ENCODE data around the gene DHDDS. TPM values are rescaled to one million over a fixed set of nuclear protein-coding genes. Genes with fewer than 3 reads are reported as not detected.

The DHDDS gene
- polyA plus RNA-seq, 3 donors, result 21.3 to 27.4 (median 24.0) TPM

DNA sequence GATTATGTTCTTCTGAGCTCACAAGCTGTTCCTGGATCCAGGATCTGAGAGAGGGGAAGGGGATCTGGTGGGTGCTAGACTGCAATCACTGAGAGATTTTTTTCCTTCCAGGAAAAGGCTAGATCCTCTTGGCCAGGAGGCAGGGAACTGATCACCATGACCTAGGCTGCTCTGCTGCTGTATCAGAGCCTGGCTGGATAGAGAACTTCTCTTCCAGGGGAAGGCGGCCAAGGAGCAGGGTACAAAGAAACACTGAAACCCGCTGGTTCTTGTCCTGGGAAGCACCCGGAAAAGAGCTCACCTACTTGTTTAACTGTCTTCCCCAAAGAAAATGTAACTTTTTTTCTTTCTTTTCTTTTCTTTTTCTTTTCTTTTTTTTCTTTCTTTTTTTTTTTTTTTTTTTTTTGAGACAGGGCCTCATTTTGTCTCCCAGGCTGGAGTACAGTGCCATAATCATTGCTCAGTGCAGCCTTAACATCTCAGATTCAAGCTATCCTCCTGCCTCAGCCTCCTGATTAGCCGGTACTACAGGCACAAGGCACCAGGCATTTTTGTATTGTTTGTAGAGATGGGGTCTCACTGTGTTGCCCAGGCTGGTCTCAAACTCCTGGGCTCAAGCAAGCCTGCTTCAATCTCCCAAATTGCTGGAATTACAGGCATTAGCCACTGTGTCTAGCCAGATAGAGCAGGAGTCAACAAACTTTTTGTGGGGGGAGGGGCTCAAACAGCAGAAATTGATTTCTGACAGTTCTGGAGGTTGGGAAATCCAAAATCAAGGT lies 85.1 kb downstream of the DHDDS start:
- no peaks in the 10 kb centered on the region for H3K79me2 ChIP-seq (ENCODE audit: insufficient read depth, low read length)
- no peaks in the 10 kb centered on the region for H3K27me3 ChIP-seq (ENCODE audit: control insufficient read depth in 2 of 2, insufficient read depth in 2 of 2, low read length in 2 of 2)
- Mint-ChIP-seq H3K9me3 (no peaks in the 10 kb centered on the region), H3K27me3 (ENCODE audit: low read depth in 3 of 3) (peaks cover 0 to 4% (median 3%) of the 10 kb centered on the region in 3 donors), H3K36me3 (no peaks in the 10 kb centered on the region), H3K4me1 (peaks cover 13% of the 10 kb centered on the region), H3K4me3 (no peak overlapping the region), H3K27ac (no peak overlapping the region)
- WGBS (ENCODE audit: insufficient coverage), result 100% methylated on average over 3 of the region's 4 CpGs
- H4K20me1 ChIP-seq (ENCODE audit: insufficient read depth, low read length), result no peaks in the 10 kb centered on the region
- H3K27ac ChIP-seq (ENCODE audit: low read depth in 1 of 2, low read length in 2 of 2), result no peak overlapping the region
- no peaks in the 10 kb centered on the region for H3K36me3 ChIP-seq (replicated peaks in 1 of 2; ENCODE audit: control insufficient read depth in 1 of 2, insufficient read depth in 2 of 2, low read length in 2 of 2)
- no peak for DNase-seq
- peaks cover 5 to 8% of the 10 kb centered on the region in 2 donors for H3K4me1 ChIP-seq (ENCODE audit: control insufficient read depth in 1 of 2, insufficient read depth in 2 of 2, low read length in 2 of 2)
- no peak for TF ChIP-seq CTCF (IDR thresholded peaks at IDR 0.05)
- H2AFZ ChIP-seq (ENCODE audit: insufficient read depth, low read depth, low read length, poor library complexity, severe bottlenecking), result no peak overlapping the region
- intact Hi-C loops (cut with micrococcal nuclease), result no loop called here
- no peak overlapping the region for H3K4me2 ChIP-seq (replicated peaks; ENCODE audit: extremely low read depth, low read length, poor library complexity, severe bottlenecking)
- no peak overlapping the region for H3K4me3 ChIP-seq (replicated peaks in 1 of 3; ENCODE audit: low read depth in 2 of 3, low read length in 3 of 3)
- no peak overlapping the region for H3K9ac ChIP-seq (ENCODE audit: insufficient read depth, low read length, poor library complexity, severe bottlenecking)
- no peaks in the 10 kb centered on the region for H3K9me3 ChIP-seq (replicated peaks in 1 of 2; ENCODE audit: control insufficient read depth in 1 of 2, insufficient read depth in 1 of 2, low read length in 2 of 2)

GRCh38 chr1:26517766-26518049 lies 85.6 kb downstream of the DHDDS start:
- 71% methylated on average over 1 of the region's 1 CpG for WGBS (ENCODE audit: insufficient coverage)
- peaks cover 5 to 8% of the 10 kb centered on the region in 2 donors for H3K4me1 ChIP-seq (ENCODE audit: control insufficient read depth in 1 of 2, insufficient read depth in 2 of 2, low read length in 2 of 2)
- no peaks in the 10 kb centered on the region for H3K36me3 ChIP-seq (replicated peaks in 1 of 2; ENCODE audit: control insufficient read depth in 1 of 2, insufficient read depth in 2 of 2, low read length in 2 of 2)
- H3K4me2 ChIP-seq (replicated peaks; ENCODE audit: extremely low read depth, low read length, poor library complexity, severe bottlenecking), result no peak overlapping the region
- no peaks in the 10 kb centered on the region for H3K36me3 Mint-ChIP-seq
- H3K27ac ChIP-seq (ENCODE audit: low read depth in 1 of 2, low read length in 2 of 2), result no peak overlapping the region
- no peak for DNase-seq
- no peaks in the 10 kb centered on the region for H3K9me3 Mint-ChIP-seq
- H4K20me1 ChIP-seq (ENCODE audit: insufficient read depth, low read length), result no peaks in the 10 kb centered on the region
- no peaks in the 10 kb centered on the region for H3K79me2 ChIP-seq (ENCODE audit: insufficient read depth, low read length)
- H3K27me3 ChIP-seq (ENCODE audit: control insufficient read depth in 2 of 2, insufficient read depth in 2 of 2, low read length in 2 of 2), result no peaks in the 10 kb centered on the region
- peaks cover 13% of the 10 kb centered on the region for H3K4me1 Mint-ChIP-seq
- intact Hi-C loops (cut with micrococcal nuclease), result no loop called here
- H3K27me3 Mint-ChIP-seq (ENCODE audit: low read depth in 3 of 3), result peaks cover 0 to 4% (median 3%) of the 10 kb centered on the region in 3 donors
- H3K4me3 ChIP-seq (replicated peaks in 1 of 3; ENCODE audit: low read depth in 2 of 3, low read length in 3 of 3), result no peak overlapping the region
- H3K9me3 ChIP-seq (replicated peaks in 1 of 2; ENCODE audit: control insufficient read depth in 1 of 2, insufficient read depth in 1 of 2, low read length in 2 of 2), result no peaks in the 10 kb centered on the region
- TF ChIP-seq CTCF (IDR thresholded peaks at IDR 0.05), result no peak
- H3K4me3 Mint-ChIP-seq, result no peak overlapping the region
- H3K27ac Mint-ChIP-seq, result no peak overlapping the region
- H3K9ac ChIP-seq (ENCODE audit: insufficient read depth, low read length, poor library complexity, severe bottlenecking), result no peak overlapping the region
- no peak overlapping the region for H2AFZ ChIP-seq (ENCODE audit: insufficient read depth, low read depth, low read length, poor library complexity, severe bottlenecking)
